Measurements from ENCODE around the gene CKB.

DNA sequence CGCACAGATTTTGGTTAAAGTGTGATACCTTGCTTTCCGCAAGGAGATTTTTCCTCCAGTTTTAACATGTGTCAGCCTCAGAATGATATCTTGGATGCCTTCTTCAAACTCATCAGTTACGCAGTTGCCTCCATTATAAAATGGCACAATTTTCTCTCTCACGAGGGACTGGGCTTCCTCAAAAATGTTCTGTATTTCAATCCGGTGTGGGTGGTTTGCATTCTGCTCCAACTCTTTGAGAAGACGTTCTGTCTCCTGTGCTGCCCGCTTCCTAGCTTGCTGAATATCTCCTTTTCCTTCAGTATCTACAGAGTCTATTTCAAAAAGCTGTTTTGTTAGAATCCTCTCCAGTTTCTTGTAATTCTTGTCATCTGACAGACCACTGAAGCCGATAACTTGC, 38.1 kb upstream of the CKB start:
- TF ChIP-seq, protein P1, sequence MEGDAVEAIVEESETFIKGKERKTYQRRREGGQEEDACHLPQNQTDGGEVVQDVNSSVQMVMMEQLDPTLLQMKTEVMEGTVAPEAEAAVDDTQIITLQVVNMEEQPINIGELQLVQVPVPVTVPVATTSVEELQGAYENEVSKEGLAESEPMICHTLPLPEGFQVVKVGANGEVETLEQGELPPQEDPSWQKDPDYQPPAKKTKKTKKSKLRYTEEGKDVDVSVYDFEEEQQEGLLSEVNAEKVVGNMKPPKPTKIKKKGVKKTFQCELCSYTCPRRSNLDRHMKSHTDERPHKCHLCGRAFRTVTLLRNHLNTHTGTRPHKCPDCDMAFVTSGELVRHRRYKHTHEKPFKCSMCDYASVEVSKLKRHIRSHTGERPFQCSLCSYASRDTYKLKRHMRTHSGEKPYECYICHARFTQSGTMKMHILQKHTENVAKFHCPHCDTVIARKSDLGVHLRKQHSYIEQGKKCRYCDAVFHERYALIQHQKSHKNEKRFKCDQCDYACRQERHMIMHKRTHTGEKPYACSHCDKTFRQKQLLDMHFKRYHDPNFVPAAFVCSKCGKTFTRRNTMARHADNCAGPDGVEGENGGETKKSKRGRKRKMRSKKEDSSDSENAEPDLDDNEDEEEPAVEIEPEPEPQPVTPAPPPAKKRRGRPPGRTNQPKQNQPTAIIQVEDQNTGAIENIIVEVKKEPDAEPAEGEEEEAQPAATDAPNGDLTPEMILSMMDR (IDR thresholded peaks at IDR 0.05): no peak
- TF ChIP-seq EHMT2 (IDR thresholded peaks at IDR 0.05; ENCODE audit: low read depth): no peak
- TF ChIP-seq CHD4 (IDR thresholded peaks at IDR 0.05; ENCODE audit: borderline replicate concordance): no peak
- no peak for TF ChIP-seq JUN (IDR thresholded peaks at IDR 0.05)
- no peak for TF ChIP-seq POLR2A (IDR thresholded peaks at IDR 0.05; ENCODE audit: low read length)
- no peak for TF ChIP-seq CEBPB (IDR thresholded peaks at IDR 0.05)
- no peak for TF ChIP-seq EP300 (IDR thresholded peaks at IDR 0.05)
- no peak for TF ChIP-seq MAFK (IDR thresholded peaks at IDR 0.05; ENCODE audit: partially characterized antibody)
- TF ChIP-seq, protein P2, sequence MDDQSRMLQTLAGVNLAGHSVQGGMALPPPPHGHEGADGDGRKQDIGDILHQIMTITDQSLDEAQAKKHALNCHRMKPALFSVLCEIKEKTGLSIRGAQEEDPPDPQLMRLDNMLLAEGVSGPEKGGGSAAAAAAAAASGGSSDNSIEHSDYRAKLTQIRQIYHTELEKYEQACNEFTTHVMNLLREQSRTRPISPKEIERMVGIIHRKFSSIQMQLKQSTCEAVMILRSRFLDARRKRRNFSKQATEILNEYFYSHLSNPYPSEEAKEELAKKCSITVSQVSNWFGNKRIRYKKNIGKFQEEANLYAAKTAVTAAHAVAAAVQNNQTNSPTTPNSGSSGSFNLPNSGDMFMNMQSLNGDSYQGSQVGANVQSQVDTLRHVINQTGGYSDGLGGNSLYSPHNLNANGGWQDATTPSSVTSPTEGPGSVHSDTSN (IDR thresholded peaks at IDR 0.05): no peak
- TF ChIP-seq FOSL2 (IDR thresholded peaks at IDR 0.05): no peak
- no peak for TF ChIP-seq FOSL2 (CRISPR knock-in tag; IDR thresholded peaks at IDR 0.05)

Data from A549 (cell line).